Esophagus squamous epithelium (tissue), 5 donors: ENCODE data around the gene TMEM14A. TPM values are rescaled to one million over a fixed set of nuclear protein-coding genes. Genes with fewer than 3 reads are reported as not detected.

ENCODE experiments used
- DNase-seq: peaks from one replicate; lab custom pipeline; 2025; lab: John Stamatoyannopoulos, UW
- H3K27ac ChIP-seq, 4 donors: fragments of 200-600 bp; sonication (generic); one replicate each; pipeline ENCODE4 v1.5.1; 2016 to 2019; ENCODE audit warnings: mild to moderate bottlenecking in 1 of 4
- H3K27me3 ChIP-seq, 4 donors: fragments of 200-600 bp; sonication (generic); 1 replicate in 3 of 4; 2 replicates in 1 of 4; pipeline versions ENCODE4 v1.5.1 to v1.6.0; 2017 to 2021; ENCODE audit warnings: antibody characterized with exemption in 1 of 4
- H3K36me3 ChIP-seq, 3 donors: fragments of 200-600 bp; sonication (generic); one replicate each; pipeline ENCODE4 v1.5.1; 2016 to 2019
- H3K4me1 ChIP-seq, 3 donors: fragments of 200-600 bp; sonication (generic); one replicate each; pipeline ENCODE4 v1.5.1; 2017 to 2019
- H3K4me3 ChIP-seq, 4 donors: fragments of 200-600 bp; sonication (generic); 1 replicate in 3 of 4; 2 replicates in 1 of 4; pipeline ENCODE4 v1.5.1; 2016 to 2019; ENCODE audit warnings: mild to moderate bottlenecking in 2 of 4, moderate library complexity in 1 of 4
- H3K9me3 ChIP-seq, 3 donors: fragments of 200-600 bp; sonication (generic); one replicate each; pipeline ENCODE4 v1.5.1; 2016 to 2019
- CTCF ChIP-seq, 6 experiments: fragments of 450-650 bp in 4 of 6; fragments of 200-600 bp in 2 of 6; sonication (generic) in 2 of 6; IDR thresholded peaks; one replicate each; pipeline ENCODE4 v1.5.1; 2016 to 2019; ENCODE audit warnings: antibody characterized with exemption in 6 of 6, mild to moderate bottlenecking in 4 of 6, moderate library complexity in 4 of 6
- POLR2A ChIP-seq, 4 donors: fragments of 450-650 bp; IDR thresholded peaks; one replicate each; pipeline ENCODE4 v1.6.1; 2017; ENCODE audit warnings: antibody characterized with exemption in 4 of 4, mild to moderate bottlenecking in 4 of 4, moderate library complexity in 3 of 4
- WGBS, 2 donors: methylation state at CpG; one replicate each; pipeline ENCODE4 v1.1.5; 2018; 5-methylcytosine and 5-hydroxymethylcytosine counted together
- intact Hi-C: fragments of 100-400 bp; cut with DNase I; formaldehyde crosslinking; loops from one replicate; pipeline ENCODE4 v1.15.0; 2022
- total RNA-seq, 4 donors: library from RNA; depleted of rRNA; stranded (reverse); fragments of >200 nt; gene quantifications; one replicate each; pipeline ENCODE4 v1.1.0, GENCODE V29; 2016
- donor health status: DM: yes; HTN: yes; CAD: no.

The TMEM14A gene
- total RNA-seq, 4 donors from 2014 or later, result 38.1 to 102 (median 51.3) TPM

GRCh38 chr6:52662031-52662430 is 8.9 kb upstream of the TMEM14A start:
- TF ChIP-seq POLR2A (IDR thresholded peaks at IDR 0.05) (no peak), CTCF (IDR thresholded peaks at IDR 0.05) (no peak)
- no peaks in the 10 kb centered on the region for H3K27me3 ChIP-seq
- H3K4me1 ChIP-seq, result peaks cover 8 to 39% (median 19%) of the 10 kb centered on the region in 3 donors
- no peak for DNase-seq
- H3K36me3 ChIP-seq, result peaks cover 0 to 5% (median 0%) of the 10 kb centered on the region in 3 donors
- intact Hi-C loops, result loop anchor here (5.0 kb wide), 2 partner anchors 245 to 260 kb away; no protein-coding TSS in a partner anchor
- H3K27ac ChIP-seq, result no peak overlapping the region
- H3K9me3 ChIP-seq, result no peaks in the 10 kb centered on the region
- no peak overlapping the region for H3K4me3 ChIP-seq
- WGBS, 2 donors, result 73 to 90% methylated on average over 2 of the region's 2 CpGs

GRCh38 chr6:52663120-52663935 is 7.6 kb upstream of the TMEM14A start:
- WGBS, 2 donors, result 11 to 22% methylated on average over 12 of the region's 12 CpGs
- TF ChIP-seq CTCF (IDR thresholded peaks at IDR 0.05) (peak; percentile 78 to 94 (median 87)), POLR2A (IDR thresholded peaks at IDR 0.05) (no peak)
- H3K36me3 ChIP-seq, result peaks cover 0 to 5% (median 0%) of the 10 kb centered on the region in 3 donors
- H3K9me3 ChIP-seq, result no peaks in the 10 kb centered on the region
- intact Hi-C loops, result loop anchor here (5.0 kb wide), 2 partner anchors 246 to 261 kb away; no protein-coding TSS in a partner anchor
- peak overlapping the region in 3 of 4 donors; percentile 80 to 86 (median 83) for H3K27ac ChIP-seq
- H3K27me3 ChIP-seq, result no peaks in the 10 kb centered on the region
- peak overlapping the region; percentile 60 to 86 (median 73) for H3K4me3 ChIP-seq
- peaks cover 8 to 39% (median 19%) of the 10 kb centered on the region in 3 donors for H3K4me1 ChIP-seq
- no peak for DNase-seq

GRCh38 chr6:52663936-52664185 is 7.1 kb upstream of the TMEM14A start:
- WGBS, 2 donors, result 0 to 1% methylated on average over 11 of the region's 11 CpGs
- Histone ChIP-seq H3K9me3 (no peaks in the 10 kb centered on the region), H3K4me1 (peaks cover 8 to 39% (median 19%) of the 10 kb centered on the region in 3 donors), H3K27ac (peak overlapping the region; percentile 80 to 86 (median 82)), H3K27me3 (no peaks in the 10 kb centered on the region), H3K36me3 (peaks cover 0 to 5% (median 0%) of the 10 kb centered on the region in 3 donors), H3K4me3 (peak overlapping the region; percentile 60 to 86 (median 73))
- TF ChIP-seq POLR2A (IDR thresholded peaks at IDR 0.05), result no peak
- TF ChIP-seq CTCF (IDR thresholded peaks at IDR 0.05), result peak in 1 of 6 experiments; percentile 2
- intact Hi-C loops, result loop anchor here (5.0 kb wide), 2 partner anchors 247 to 262 kb away; no protein-coding TSS in a partner anchor
- DNase-seq, result no peak

GRCh38 chr6:52664186-52664990 is 6.5 kb upstream of the TMEM14A start:
- Histone ChIP-seq H3K4me3 (peak overlapping the region; percentile 60 to 86 (median 73)), H3K27me3 (no peaks in the 10 kb centered on the region), H3K4me1 (peaks cover 8 to 39% (median 19%) of the 10 kb centered on the region in 3 donors), H3K27ac (peak overlapping the region; percentile 80 to 86 (median 82)), H3K9me3 (no peaks in the 10 kb centered on the region), H3K36me3 (peaks cover 0 to 5% (median 0%) of the 10 kb centered on the region in 3 donors)
- TF ChIP-seq POLR2A (IDR thresholded peaks at IDR 0.05) (peak in 3 of 4 donors; percentile 57 to 88 (median 74)), CTCF (IDR thresholded peaks at IDR 0.05) (no peak)
- 0 to 5% methylated on average over 8 to 18 of the region's 53 CpGs for WGBS, 2 donors
- intact Hi-C loops, result loop anchor here (5.0 kb wide), 2 partner anchors 247 to 262 kb away; no protein-coding TSS in a partner anchor
- DNase-seq, result peak; percentile 48
